MCF 10A (cell line): ENCODE measurements around the gene MLYCD. TPM values are rescaled to one million over a fixed set of nuclear protein-coding genes. Genes with fewer than 3 reads are reported as not detected.
A peak's percentile ranks its signal among the peaks of the same experiment; 100 is the strongest.

ENCODE experiments used
- BruUV-seq: library from RNA; stranded (reverse); fragments of 400-500 nt; replicated peaks from 2 replicates; lab custom pipeline; 2021; lab: Mats Ljungman, UMichigan
- CTCF ChIA-PET: fragments of 300-600 bp; sonication (Branson Sonifier 250); formaldehyde crosslinking; extraction: SDS; loops from one replicate; lab custom pipeline; 2021; ENCODE audit warnings: antibody characterized with exemption, inconsistent platforms; lab: Yijun Ruan, JAX
- POLR2A ChIA-PET: fragments of 300-600, 350-650 bp; sonication (Branson Sonifier 250); formaldehyde crosslinking; extraction: SDS; loops from one replicate; lab custom pipeline; 2020; ENCODE audit warnings: antibody characterized with exemption, inconsistent platforms; lab: Yijun Ruan, JAX
- DNase-seq: peaks from one replicate; pipeline ENCODE4 v3.0.0-alpha.2; 2018; ENCODE audit not compliant: unreplicated experiment
- H3K27ac Mint-ChIP-seq: one replicate; pipeline ENCODE4 v1.8.0; 2022; ENCODE audit warnings: mild to moderate bottlenecking, low read depth, mixed read lengths; ENCODE audit not compliant: unreplicated experiment
- H3K27me3 Mint-ChIP-seq: one replicate; pipeline ENCODE4 v1.8.0; 2022; ENCODE audit warnings: mixed read lengths; ENCODE audit not compliant: insufficient read depth, unreplicated experiment
- H3K36me3 Mint-ChIP-seq: one replicate; pipeline ENCODE4 v1.8.0; 2022; ENCODE audit warnings: mild to moderate bottlenecking, moderate library complexity, mixed read lengths; ENCODE audit not compliant: insufficient read depth, unreplicated experiment
- H3K4me1 Mint-ChIP-seq: one replicate; pipeline ENCODE4 v1.8.0; 2022; ENCODE audit warnings: mixed read lengths; ENCODE audit not compliant: insufficient read depth, unreplicated experiment
- H3K4me3 Mint-ChIP-seq: one replicate; pipeline ENCODE4 v1.8.0; 2022; ENCODE audit warnings: mild to moderate bottlenecking, moderate library complexity, mixed read lengths; ENCODE audit not compliant: unreplicated experiment
- H3K9me3 Mint-ChIP-seq: one replicate; pipeline ENCODE4 v1.8.0; 2022; ENCODE audit warnings: mixed read lengths; ENCODE audit not compliant: unreplicated experiment
- intact Hi-C: fragments of 100-400 bp; cut with micrococcal nuclease; formaldehyde crosslinking; loops from 2 replicates; pipeline ENCODE4 v1.14.1; 2022
- total RNA-seq: library from RNA; stranded (reverse); gene quantifications from 2 replicates; pipeline ENCODE4 v1.2.3, GENCODE V29; 2022
- TF ChIP-seq, protein P1 (sequence below): fragments of 200-600 bp; IDR thresholded peaks from one replicate; pipeline ENCODE4 v1.8.0; 2022; ENCODE audit warnings: antibody characterized with exemption, mild to moderate bottlenecking; ENCODE audit not compliant: unreplicated experiment

MLYCD gene
- total RNA-seq, 1 experiment from 2014 or later = 2.5 TPM

DNA sequence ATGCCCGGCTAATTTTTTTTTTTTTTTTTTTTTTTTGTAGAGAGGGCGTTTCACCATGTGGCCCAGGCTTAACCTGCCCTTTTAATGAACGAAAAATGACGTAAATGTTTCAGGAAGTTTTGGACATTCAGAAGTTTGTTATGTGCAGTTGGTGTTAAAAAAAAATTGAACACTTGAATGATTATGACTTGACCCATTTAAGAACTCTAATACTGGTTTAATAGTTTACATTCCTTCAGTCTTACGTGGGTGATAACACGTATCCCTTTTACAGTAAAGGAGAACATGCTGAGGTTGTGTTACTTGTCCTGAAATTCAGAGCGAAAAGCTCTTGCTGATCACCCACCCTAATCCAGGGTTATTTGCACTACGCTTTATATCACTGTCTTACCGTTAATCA, 1.7 kb downstream of the MLYCD start:
- intact Hi-C loops = no loop called here
- no peak for DNase-seq
- H3K9me3 Mint-ChIP-seq = no peaks in the 10 kb centered on the region
- H3K27me3 Mint-ChIP-seq = no peaks in the 10 kb centered on the region
- POLR2A ChIA-PET = interaction anchor here (0.7 to 0.8 kb wide), 2 partner anchors 11 to 216 kb away, joined by 3 to 4 read pairs; no protein-coding TSS in a partner anchor
- BruUV-seq = TSS peak; percentile 40
- H3K4me1 Mint-ChIP-seq = peaks cover 6% of the 10 kb centered on the region
- H3K36me3 Mint-ChIP-seq = no peaks in the 10 kb centered on the region
- CTCF ChIA-PET = interaction anchor here (0.6 to 2.0 kb wide), 5 partner anchors 11 to 722 kb away, joined by 3 to 9 read pairs (median 3); no protein-coding TSS in a partner anchor
- TF ChIP-seq, protein P1, sequence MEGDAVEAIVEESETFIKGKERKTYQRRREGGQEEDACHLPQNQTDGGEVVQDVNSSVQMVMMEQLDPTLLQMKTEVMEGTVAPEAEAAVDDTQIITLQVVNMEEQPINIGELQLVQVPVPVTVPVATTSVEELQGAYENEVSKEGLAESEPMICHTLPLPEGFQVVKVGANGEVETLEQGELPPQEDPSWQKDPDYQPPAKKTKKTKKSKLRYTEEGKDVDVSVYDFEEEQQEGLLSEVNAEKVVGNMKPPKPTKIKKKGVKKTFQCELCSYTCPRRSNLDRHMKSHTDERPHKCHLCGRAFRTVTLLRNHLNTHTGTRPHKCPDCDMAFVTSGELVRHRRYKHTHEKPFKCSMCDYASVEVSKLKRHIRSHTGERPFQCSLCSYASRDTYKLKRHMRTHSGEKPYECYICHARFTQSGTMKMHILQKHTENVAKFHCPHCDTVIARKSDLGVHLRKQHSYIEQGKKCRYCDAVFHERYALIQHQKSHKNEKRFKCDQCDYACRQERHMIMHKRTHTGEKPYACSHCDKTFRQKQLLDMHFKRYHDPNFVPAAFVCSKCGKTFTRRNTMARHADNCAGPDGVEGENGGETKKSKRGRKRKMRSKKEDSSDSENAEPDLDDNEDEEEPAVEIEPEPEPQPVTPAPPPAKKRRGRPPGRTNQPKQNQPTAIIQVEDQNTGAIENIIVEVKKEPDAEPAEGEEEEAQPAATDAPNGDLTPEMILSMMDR = no peak
- no peak overlapping the region for H3K27ac Mint-ChIP-seq
- H3K4me3 Mint-ChIP-seq = peak overlapping the region; percentile 80

DNA sequence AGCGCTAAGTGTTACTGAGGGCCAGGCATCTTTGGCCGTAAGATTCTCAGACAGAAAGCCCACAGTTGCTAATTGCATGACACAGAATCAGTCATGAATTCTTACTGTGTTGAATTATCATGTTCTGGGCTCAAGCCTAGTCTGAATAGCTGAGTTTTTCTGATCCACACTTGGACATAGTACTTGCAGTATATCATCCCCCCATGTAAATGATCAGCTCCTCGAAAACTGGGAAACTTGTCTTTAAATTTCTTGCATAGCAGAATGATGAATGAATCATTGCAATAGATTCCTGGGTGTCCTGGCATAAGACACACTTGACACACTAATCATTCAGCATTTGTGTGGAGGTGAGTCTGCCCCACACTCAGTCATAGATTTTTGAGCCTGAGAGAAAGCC, 2.2 kb downstream of the MLYCD start:
- Mint-ChIP-seq H3K4me1 (peaks cover 6% of the 10 kb centered on the region), H3K36me3 (no peaks in the 10 kb centered on the region), H3K4me3 (no peak overlapping the region), H3K9me3 (no peaks in the 10 kb centered on the region), H3K27me3 (no peaks in the 10 kb centered on the region), H3K27ac (no peak overlapping the region)
- POLR2A ChIA-PET = interaction anchor here (0.7 to 0.8 kb wide), 2 partner anchors 11 to 215 kb away, joined by 3 to 4 read pairs; no protein-coding TSS in a partner anchor
- intact Hi-C loops = no loop called here
- TF ChIP-seq, protein P1 = no peak
- no peak for DNase-seq
- no TSS peak for BruUV-seq
- CTCF ChIA-PET = interaction anchor here (0.6 to 1.7 kb wide), 2 partner anchors 26 to 168 kb away, joined by 3 to 5 read pairs; no protein-coding TSS in a partner anchor

DNA sequence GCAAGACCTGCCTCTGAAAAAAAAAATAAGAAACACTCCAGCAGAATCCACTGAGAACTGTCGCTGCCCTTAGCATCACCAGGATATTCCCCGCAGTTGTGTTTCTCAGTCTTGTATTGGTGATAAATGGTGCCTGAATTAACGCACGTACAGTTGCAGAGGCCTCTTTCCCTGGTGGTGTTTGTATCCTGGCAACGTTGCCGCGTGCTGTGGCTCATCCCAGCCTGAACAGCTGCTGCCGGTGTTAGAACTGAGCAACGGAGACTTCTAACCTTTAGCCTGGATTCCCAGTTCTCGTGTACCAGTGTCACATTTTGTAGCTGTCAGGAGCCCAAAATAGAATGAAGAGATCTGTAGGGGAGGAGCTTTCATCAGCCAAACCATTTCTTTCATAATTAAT, 4.8 kb downstream of the MLYCD start:
- no peaks in the 10 kb centered on the region for H3K9me3 Mint-ChIP-seq
- H3K4me1 Mint-ChIP-seq = peaks cover 6% of the 10 kb centered on the region
- no peak overlapping the region for H3K4me3 Mint-ChIP-seq
- no peak for DNase-seq
- TF ChIP-seq, protein P1 = no peak
- intact Hi-C loops = no loop called here
- no peaks in the 10 kb centered on the region for H3K27me3 Mint-ChIP-seq
- BruUV-seq = no TSS peak
- peaks cover 3% of the 10 kb centered on the region for H3K36me3 Mint-ChIP-seq
- no peak overlapping the region for H3K27ac Mint-ChIP-seq
- ChIA-PET POLR2A (no interaction called here), CTCF (no interaction called here)

DNA sequence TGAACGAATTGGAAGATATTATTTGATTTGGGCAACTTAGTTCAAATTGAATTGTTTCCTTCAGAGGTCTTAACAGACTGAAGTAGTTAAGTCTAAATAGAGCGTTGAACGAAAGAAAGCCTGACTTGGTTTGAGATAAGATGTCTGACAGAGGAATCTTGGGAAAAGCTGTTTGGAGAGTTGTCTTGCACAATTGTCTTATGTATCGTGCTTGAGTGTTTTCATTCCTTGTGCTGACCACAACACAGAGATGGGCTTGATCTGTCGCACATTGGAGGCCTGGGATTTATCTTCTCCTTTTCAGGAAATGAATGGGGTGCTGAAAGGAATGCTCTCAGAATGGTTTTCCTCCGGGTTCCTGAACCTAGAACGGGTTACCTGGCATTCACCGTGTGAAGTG, 7.8 kb downstream of the MLYCD start:
- TF ChIP-seq, protein P1 = no peak
- POLR2A ChIA-PET = no interaction called here
- H3K27me3 Mint-ChIP-seq = no peaks in the 10 kb centered on the region
- intact Hi-C loops = no loop called here
- no peak for DNase-seq
- peaks cover 24% of the 10 kb centered on the region for H3K36me3 Mint-ChIP-seq
- no peaks in the 10 kb centered on the region for H3K9me3 Mint-ChIP-seq
- no TSS peak for BruUV-seq
- peak overlapping the region; percentile 1 for H3K27ac Mint-ChIP-seq
- H3K4me1 Mint-ChIP-seq = no peaks in the 10 kb centered on the region
- CTCF ChIA-PET = interaction anchor here (1.4 kb wide), 1 partner anchor 20 kb away, joined by 6 read pairs; no protein-coding TSS in a partner anchor
- no peak overlapping the region for H3K4me3 Mint-ChIP-seq
